Neural cell (in vitro differentiated cells): ENCODE measurements around the gene MYBPHL. TPM values are rescaled to one million over a fixed set of nuclear protein-coding genes. Genes with fewer than 3 reads are reported as not detected.

Experiments
- H2AFZ ChIP-seq: fragments of 200-600, 300-800 bp; sonication (generic), shearing (Covaris generic); 2 replicates; pipeline ENCODE4 v1.6.0; 2014; ENCODE audit warnings: low read depth, mild to moderate bottlenecking, antibody characterized with exemption, low read length, moderate library complexity
- H3F3A ChIP-seq: fragments of 200-600 bp; shearing (Covaris generic); 2 replicates; pipeline ENCODE4 v1.6.1; 2016; ENCODE audit warnings: mild to moderate bottlenecking, moderate library complexity, mixed read lengths, antibody characterized with exemption, low read length; ENCODE audit not compliant: insufficient read depth, poor library complexity, severe bottlenecking
- H3K27ac ChIP-seq: fragments of 200-600, 300-800 bp; sonication (generic), shearing (Covaris generic); 2 replicates; pipeline ENCODE4 v1.5.1; 2014; ENCODE audit warnings: mild to moderate bottlenecking, low read length, moderate library complexity
- H3K27me3 ChIP-seq: fragments of 300-800, 200-600 bp; sonication (generic), shearing (Covaris generic); 2 replicates; pipeline ENCODE4 v1.6.0; 2014; ENCODE audit warnings: mild to moderate bottlenecking, low read depth, low read length, moderate library complexity; ENCODE audit not compliant: insufficient read depth
- H3K36me3 ChIP-seq: fragments of 300-800, 200-600 bp; sonication (generic), shearing (Covaris generic); 2 replicates; pipeline ENCODE4 v1.5.1; 2014; ENCODE audit warnings: mild to moderate bottlenecking, antibody characterized with exemption, low read length, moderate library complexity; ENCODE audit not compliant: insufficient read depth
- H3K4me2 ChIP-seq: fragments of 300-800, 200-600 bp; sonication (generic), shearing (Covaris generic); 2 replicates; pipeline ENCODE4 v1.6.0; 2014; ENCODE audit warnings: mild to moderate bottlenecking, low read length
- H3K4me3 ChIP-seq: fragments of 300-800, 200-600 bp; sonication (generic), shearing (Covaris generic); 2 replicates; pipeline ENCODE4 v1.5.1; 2014; ENCODE audit warnings: mild to moderate bottlenecking, low read length, moderate library complexity
- H3K79me2 ChIP-seq: fragments of 200-600 bp; shearing (Covaris generic); replicated peaks from 2 replicates; pipeline ENCODE4 v1.6.0; 2014; ENCODE audit warnings: mild to moderate bottlenecking, low read length, moderate library complexity; ENCODE audit not compliant: insufficient read depth
- H3K9ac ChIP-seq: fragments of 300-800, 200-600 bp; sonication (generic), shearing (Covaris generic); 2 replicates; pipeline ENCODE4 v1.6.1; 2016; ENCODE audit warnings: mild to moderate bottlenecking, low read length, mixed read lengths
- H3K9me2 ChIP-seq: fragments of 200-600 bp; shearing (Covaris generic); 2 replicates; pipeline ENCODE4 v1.6.1; 2016; ENCODE audit warnings: mild to moderate bottlenecking, low read length, mixed read lengths; ENCODE audit not compliant: insufficient read depth
- H3K9me3 ChIP-seq: fragments of 200-600, 300-800 bp; sonication (generic), shearing (Covaris generic); 2 replicates; pipeline ENCODE4 v1.6.1; 2016; ENCODE audit warnings: mild to moderate bottlenecking, mixed run types, low read length, moderate library complexity, mixed read lengths
- H4K20me1 ChIP-seq: fragments of 200-600 bp; shearing (Covaris generic); 2 replicates; pipeline ENCODE4 v1.6.1; 2016; ENCODE audit warnings: mild to moderate bottlenecking, mixed run types; ENCODE audit not compliant: insufficient read depth
- CTCF ChIP-seq: fragments of 450-650 bp; IDR thresholded peaks from 2 replicates; pipeline ENCODE4 v1.5.1; 2014; ENCODE audit warnings: antibody characterized with exemption, mild to moderate bottlenecking, moderate library complexity; ENCODE audit not compliant: poor library complexity, severe bottlenecking
- MXI1 ChIP-seq: fragments of 450-650 bp; conservative IDR thresholded peaks from 2 replicates; pipeline ENCODE4 v1.6.1; 2014; ENCODE audit warnings: antibody characterized with exemption, mild to moderate bottlenecking; ENCODE audit not compliant: poor library complexity, severe bottlenecking
- POLR2AphosphoS5 ChIP-seq: IDR thresholded peaks from 2 replicates; pipeline ENCODE4 v1.6.1; 2012
- REST ChIP-seq: IDR thresholded peaks from 2 replicates; pipeline ENCODE4 v1.6.1; 2012; ENCODE audit warnings: borderline replicate concordance
- SMC3 ChIP-seq: fragments of 450-650 bp; conservative IDR thresholded peaks from 2 replicates; pipeline ENCODE4 v1.6.1; 2014; ENCODE audit warnings: antibody characterized with exemption, mild to moderate bottlenecking, moderate library complexity; ENCODE audit not compliant: poor library complexity
- TAF1 ChIP-seq: IDR thresholded peaks from 2 replicates; pipeline ENCODE4 v1.6.1; 2012; ENCODE audit warnings: low read depth
- polyA plus RNA-seq: library from polyadenylated mRNA; depleted of rRNA; stranded (reverse); fragments of >200 nt; gene quantifications from 2 replicates; pipeline ENCODE4 v1.2.3, GENCODE V29; 2014

The MYBPHL gene
- polyA plus RNA-seq, 1 donor from 2014 or later = 1.6 TPM

- no peak overlapping the region for H3K9ac ChIP-seq
Measured at GRCh38 chr1:109347511-109347910, 40.7 kb upstream of the MYBPHL start.

GRCh38 chr1:109341944-109342930, 35.4 kb upstream of the MYBPHL start:
- Histone ChIP-seq H3K9me3 (no peaks in the 10 kb centered on the region), H3K4me2 (no peak overlapping the region), H3K27me3 (no peaks in the 10 kb centered on the region), H4K20me1 (no peaks in the 10 kb centered on the region), H3K36me3 (peaks cover 10% of the 10 kb centered on the region), H3K9ac (no peak overlapping the region), H3K4me3 (no peak overlapping the region), H3K9me2 (no peaks in the 10 kb centered on the region), H3K79me2 (no peaks in the 10 kb centered on the region), H3F3A (no peaks in the 10 kb centered on the region), H2AFZ (no peak overlapping the region), H3K27ac (no peak overlapping the region)
- TF ChIP-seq REST (no peak), TAF1 (no peak), CTCF (no peak), SMC3 (no peak), MXI1 (no peak)

More at GRCh38 chr1:109347511-109347910, 40.7 kb upstream of the MYBPHL start:
- no peak overlapping the region for H2AFZ ChIP-seq
- H3K4me2 ChIP-seq = no peak overlapping the region
- H3K36me3 ChIP-seq = no peaks in the 10 kb centered on the region
- TF ChIP-seq SMC3 (no peak), REST (no peak), POLR2AphosphoS5 (no peak), CTCF (no peak)
- no peaks in the 10 kb centered on the region for H4K20me1 ChIP-seq
- no peaks in the 10 kb centered on the region for H3K9me2 ChIP-seq
- no peak overlapping the region for H3K27ac ChIP-seq
- H3K9me3 ChIP-seq = no peaks in the 10 kb centered on the region
- no peak overlapping the region for H3K4me3 ChIP-seq
- H3F3A ChIP-seq = no peaks in the 10 kb centered on the region
- no peaks in the 10 kb centered on the region for H3K79me2 ChIP-seq
- H3K27me3 ChIP-seq = no peaks in the 10 kb centered on the region
